T-helper 2 cell treated with Interferon-gamma antibody and Interleukin-4, amounts not matched to agents 5 μg/mL and 100 μg/mL, for 36 hours (primary cell): ENCODE results near the gene SMYD3.

Source experiments
- DNase-seq: peaks from one replicate; pipeline ENCODE4 v3.0.0; 2021; ENCODE audit warnings: low spot score
- H3K27ac Mint-ChIP-seq: one replicate; pipeline ENCODE4 v1.8.0; 2021; ENCODE audit warnings: mild to moderate bottlenecking, mixed read lengths
- H3K27me3 Mint-ChIP-seq: one replicate; pipeline ENCODE4 v1.8.0; 2021; ENCODE audit warnings: low read depth, mixed read lengths
- H3K36me3 Mint-ChIP-seq: one replicate; pipeline ENCODE4 v1.8.0; 2021; ENCODE audit warnings: low read depth, mixed read lengths
- H3K4me1 Mint-ChIP-seq: one replicate; pipeline ENCODE4 v1.8.0; 2021; ENCODE audit warnings: low read depth, mixed read lengths
- H3K4me3 Mint-ChIP-seq: one replicate; pipeline ENCODE4 v1.8.0; 2022; ENCODE audit warnings: mild to moderate bottlenecking, moderate library complexity, mixed read lengths
- H3K9me3 Mint-ChIP-seq: one replicate; pipeline ENCODE4 v1.8.0; 2021; ENCODE audit warnings: mixed read lengths

SMYD3 gene

GRCh38 chr1:246182149-246182851, 324.8 kb downstream of the SMYD3 start:
- Mint-ChIP-seq H3K36me3 (no peaks in the 10 kb centered on the region), H3K4me1 (peaks cover 7% of the 10 kb centered on the region), H3K27ac (no peak overlapping the region), H3K27me3 (no peaks in the 10 kb centered on the region), H3K9me3 (no peaks in the 10 kb centered on the region), H3K4me3 (no peak overlapping the region)
- DNase-seq = no peak

GRCh38 chr1:246181241-246181640, 325.8 kb downstream of the SMYD3 start:
- DNase-seq = no peak
- Mint-ChIP-seq H3K9me3 (no peaks in the 10 kb centered on the region), H3K27ac (no peak overlapping the region), H3K4me1 (peaks cover 7% of the 10 kb centered on the region), H3K36me3 (no peaks in the 10 kb centered on the region), H3K4me3 (no peak overlapping the region), H3K27me3 (no peaks in the 10 kb centered on the region)

- Mint-ChIP-seq H3K4me1 (peaks cover 7% of the 10 kb centered on the region), H3K27ac (no peak overlapping the region), H3K36me3 (no peaks in the 10 kb centered on the region), H3K4me3 (no peak overlapping the region), H3K27me3 (no peaks in the 10 kb centered on the region), H3K9me3 (no peaks in the 10 kb centered on the region)
- no peak for DNase-seq
Measured at GRCh38 chr1:246179401-246179800, 327.7 kb downstream of the SMYD3 start.

- H3K9me3 Mint-ChIP-seq = no peaks in the 10 kb centered on the region
- no peak overlapping the region for H3K4me3 Mint-ChIP-seq
- DNase-seq = no peak
- H3K27ac Mint-ChIP-seq = no peak overlapping the region
- peaks cover 7% of the 10 kb centered on the region for H3K4me1 Mint-ChIP-seq
- H3K36me3 Mint-ChIP-seq = no peaks in the 10 kb centered on the region
- H3K27me3 Mint-ChIP-seq = no peaks in the 10 kb centered on the region
Measured at GRCh38 chr1:246178717-246179311, 328.3 kb downstream of the SMYD3 start.

- no peak overlapping the region for H3K4me3 Mint-ChIP-seq
- DNase-seq = no peak
- no peaks in the 10 kb centered on the region for H3K36me3 Mint-ChIP-seq
- H3K4me1 Mint-ChIP-seq = no peaks in the 10 kb centered on the region
- no peak overlapping the region for H3K27ac Mint-ChIP-seq
- H3K9me3 Mint-ChIP-seq = no peaks in the 10 kb centered on the region
- H3K27me3 Mint-ChIP-seq = no peaks in the 10 kb centered on the region
Measured at GRCh38 chr1:246176126-246177024, 330.7 kb downstream of the SMYD3 start.

GRCh38 chr1:246170574-246171261, 336.4 kb downstream of the SMYD3 start:
- Mint-ChIP-seq H3K36me3 (no peaks in the 10 kb centered on the region), H3K4me1 (no peaks in the 10 kb centered on the region), H3K27me3 (no peaks in the 10 kb centered on the region), H3K9me3 (no peaks in the 10 kb centered on the region), H3K27ac (no peak overlapping the region), H3K4me3 (no peak overlapping the region)
- no peak for DNase-seq

GRCh38 chr1:246169486-246169885, 337.6 kb downstream of the SMYD3 start:
- Mint-ChIP-seq H3K9me3 (no peaks in the 10 kb centered on the region), H3K4me3 (no peak overlapping the region), H3K36me3 (no peaks in the 10 kb centered on the region), H3K27me3 (no peaks in the 10 kb centered on the region), H3K4me1 (peaks cover 4% of the 10 kb centered on the region), H3K27ac (no peak overlapping the region)
- no peak for DNase-seq

GRCh38 chr1:246169019-246169418, 338.1 kb downstream of the SMYD3 start:
- H3K4me3 Mint-ChIP-seq = no peak overlapping the region
- no peak overlapping the region for H3K27ac Mint-ChIP-seq
- H3K36me3 Mint-ChIP-seq = no peaks in the 10 kb centered on the region

GRCh38 chr1:246166841-246167240, 340.2 kb downstream of the SMYD3 start:
- H3K27ac Mint-ChIP-seq = no peak overlapping the region
- H3K4me3 Mint-ChIP-seq = no peak overlapping the region

More at GRCh38 chr1:246169019-246169418, 338.1 kb downstream of the SMYD3 start:
- no peak for DNase-seq
- H3K27me3 Mint-ChIP-seq = no peaks in the 10 kb centered on the region
- no peaks in the 10 kb centered on the region for H3K9me3 Mint-ChIP-seq
- peaks cover 4% of the 10 kb centered on the region for H3K4me1 Mint-ChIP-seq

GRCh38 chr1:246165826-246166709, 341.0 kb downstream of the SMYD3 start:
- Mint-ChIP-seq H3K4me3 (no peak overlapping the region), H3K4me1 (peaks cover 4% of the 10 kb centered on the region), H3K27me3 (no peaks in the 10 kb centered on the region), H3K9me3 (no peaks in the 10 kb centered on the region), H3K36me3 (no peaks in the 10 kb centered on the region), H3K27ac (no peak overlapping the region)
- no peak for DNase-seq

More at GRCh38 chr1:246166841-246167240, 340.2 kb downstream of the SMYD3 start:
- H3K9me3 Mint-ChIP-seq = no peaks in the 10 kb centered on the region
- H3K36me3 Mint-ChIP-seq = no peaks in the 10 kb centered on the region
- no peaks in the 10 kb centered on the region for H3K27me3 Mint-ChIP-seq
- no peak for DNase-seq
- H3K4me1 Mint-ChIP-seq = peaks cover 4% of the 10 kb centered on the region

- no peaks in the 10 kb centered on the region for H3K27me3 Mint-ChIP-seq
- no peak overlapping the region for H3K4me3 Mint-ChIP-seq
- peaks cover 4% of the 10 kb centered on the region for H3K4me1 Mint-ChIP-seq
- no peaks in the 10 kb centered on the region for H3K9me3 Mint-ChIP-seq
- DNase-seq = no peak
- H3K27ac Mint-ChIP-seq = no peak overlapping the region
- no peaks in the 10 kb centered on the region for H3K36me3 Mint-ChIP-seq
Measured at GRCh38 chr1:246164764-246165163, 342.3 kb downstream of the SMYD3 start.

GRCh38 chr1:246162560-246162959, 344.5 kb downstream of the SMYD3 start:
- Mint-ChIP-seq H3K4me3 (no peak overlapping the region), H3K36me3 (no peaks in the 10 kb centered on the region), H3K27ac (no peak overlapping the region), H3K9me3 (no peaks in the 10 kb centered on the region), H3K4me1 (peaks cover 4% of the 10 kb centered on the region), H3K27me3 (no peaks in the 10 kb centered on the region)
- no peak for DNase-seq

GRCh38 chr1:246161626-246162025, 345.5 kb downstream of the SMYD3 start:
- no peak for DNase-seq
- H3K4me3 Mint-ChIP-seq = no peak overlapping the region
- H3K4me1 Mint-ChIP-seq = peaks cover 4% of the 10 kb centered on the region
- no peaks in the 10 kb centered on the region for H3K27me3 Mint-ChIP-seq
- H3K36me3 Mint-ChIP-seq = no peaks in the 10 kb centered on the region
- H3K9me3 Mint-ChIP-seq = no peaks in the 10 kb centered on the region
- no peak overlapping the region for H3K27ac Mint-ChIP-seq
